ENCODE measurements around the gene SLC34A3. TPM values are rescaled to one million over a fixed set of nuclear protein-coding genes. Genes with fewer than 3 reads are reported as not detected.
A peak's percentile ranks its signal among the peaks of the same experiment; 100 is the strongest.

The SLC34A3 gene
- total RNA-seq, 1 donor from 2014 or later = not detected

GRCh38 chr9:137227054-137227852 is 3.4 kb upstream of the SLC34A3 start, which contains the start of gene RNF224:
RNF224 (plus strand) TSS chr9:137227502; CDS start chr9:137228336, 834 bp downstream.
- H3F3A ChIP-seq (ENCODE audit: low read depth) = peaks cover 12% of the 10 kb centered on the region
- H4K20me1 ChIP-seq (ENCODE audit: low read depth) = no peaks in the 10 kb centered on the region
- H3K27me3 ChIP-seq = peaks cover 10% of the 10 kb centered on the region
- H3K36me3 ChIP-seq = no peaks in the 10 kb centered on the region
- no peak within 1 kb of the TSS for H3K9ac ChIP-seq
- H3K4me1 ChIP-seq = peaks cover 9% of the 10 kb centered on the region
- TF ChIP-seq EZH2phosphoT487 (IDR thresholded peaks at IDR 0.05) (no peak), CTCF (IDR thresholded peaks at IDR 0.05) (peak; percentile 91), EZH2 (IDR thresholded peaks at IDR 0.05) (no peak)
- peak; percentile 93 for DNase-seq (ENCODE audit: low spot score)
- Mint-ChIP-seq H3K27ac (no peak within 1 kb of the TSS), H3K9me3 (no peaks in the 10 kb centered on the region), H3K4me1 (peaks cover 3% of the 10 kb centered on the region), H3K36me3 (no peaks in the 10 kb centered on the region), H3K27me3 (ENCODE audit: insufficient read depth, low read depth) (peaks cover 6% of the 10 kb centered on the region), H3K4me3 (peak within 1 kb of the TSS; percentile 55)
- no peak within 1 kb of the TSS for H2AFZ ChIP-seq (replicated peaks)
- H3K4me3 ChIP-seq = no peak within 1 kb of the TSS
- H3K4me2 ChIP-seq = no peak within 1 kb of the TSS
- H3K27ac ChIP-seq = no peak within 1 kb of the TSS
- no peaks in the 10 kb centered on the region for H3K9me3 ChIP-seq (ENCODE audit: low read depth)
- H3K79me2 ChIP-seq (ENCODE audit: low read depth) = no peaks in the 10 kb centered on the region

GRCh38 chr9:137227853-137228505 is 2.7 kb upstream of the SLC34A3 start:
- Histone ChIP-seq H3K36me3 (no peaks in the 10 kb centered on the region), H3K79me2 (ENCODE audit: low read depth) (no peaks in the 10 kb centered on the region), H3K27me3 (peaks cover 2% of the 10 kb centered on the region), H4K20me1 (ENCODE audit: low read depth) (no peaks in the 10 kb centered on the region), H3K9me3 (ENCODE audit: low read depth) (no peaks in the 10 kb centered on the region), H3K4me3 (no peak overlapping the region), H3K4me1 (peaks cover 1% of the 10 kb centered on the region), H3K4me2 (no peak overlapping the region), H3K9ac (no peak overlapping the region), H3K27ac (no peak overlapping the region), H2AFZ (replicated peaks) (no peak overlapping the region), H3F3A (ENCODE audit: low read depth) (peaks cover 5% of the 10 kb centered on the region)
- no peak overlapping the region for H3K4me3 Mint-ChIP-seq
- peaks cover 6% of the 10 kb centered on the region for H3K27me3 Mint-ChIP-seq (ENCODE audit: insufficient read depth, low read depth)
- TF ChIP-seq CTCF (IDR thresholded peaks at IDR 0.05) (no peak), EZH2phosphoT487 (IDR thresholded peaks at IDR 0.05) (no peak), EZH2 (IDR thresholded peaks at IDR 0.05) (no peak)
- H3K36me3 Mint-ChIP-seq = no peaks in the 10 kb centered on the region
- H3K4me1 Mint-ChIP-seq = peaks cover 3% of the 10 kb centered on the region
- H3K9me3 Mint-ChIP-seq = no peaks in the 10 kb centered on the region
- no peak overlapping the region for H3K27ac Mint-ChIP-seq
- no peak for DNase-seq (ENCODE audit: low spot score)

- no peaks in the 10 kb centered on the region for H4K20me1 ChIP-seq (ENCODE audit: low read depth)
- Mint-ChIP-seq H3K36me3 (no peaks in the 10 kb centered on the region), H3K4me1 (peaks cover 3% of the 10 kb centered on the region), H3K4me3 (no peak overlapping the region), H3K27me3 (ENCODE audit: insufficient read depth, low read depth) (peaks cover 6% of the 10 kb centered on the region), H3K9me3 (no peaks in the 10 kb centered on the region), H3K27ac (no peak overlapping the region)
- H3K4me3 ChIP-seq = no peak overlapping the region
- no peak for DNase-seq (ENCODE audit: low spot score)
- H3K36me3 ChIP-seq = no peaks in the 10 kb centered on the region
- H3K27ac ChIP-seq = no peak overlapping the region
- no peaks in the 10 kb centered on the region for H3F3A ChIP-seq (ENCODE audit: low read depth)
- H3K4me2 ChIP-seq = no peak overlapping the region
- no peaks in the 10 kb centered on the region for H3K9me3 ChIP-seq (ENCODE audit: low read depth)
- TF ChIP-seq CTCF (IDR thresholded peaks at IDR 0.05) (no peak), EZH2 (IDR thresholded peaks at IDR 0.05) (no peak), EZH2phosphoT487 (IDR thresholded peaks at IDR 0.05) (no peak)
- H2AFZ ChIP-seq (replicated peaks) = no peak overlapping the region
- H3K4me1 ChIP-seq = no peaks in the 10 kb centered on the region
- no peaks in the 10 kb centered on the region for H3K27me3 ChIP-seq
- H3K79me2 ChIP-seq (ENCODE audit: low read depth) = no peaks in the 10 kb centered on the region
- H3K9ac ChIP-seq = no peak overlapping the region
These were observed 2.2 kb upstream of the SLC34A3 start for GRCh38 chr9:137228506-137228967.

Data from neural progenitor cell (in vitro differentiated cells).